HEK293T (cell line): ENCODE data around the gene PRKCE.

Experiments used
- BHLHE40 ChIP-seq: fragments of 450-650 bp; IDR thresholded peaks from 2 replicates; pipeline ENCODE4 v1.6.1; 2016; ENCODE audit warnings: mild to moderate bottlenecking, moderate library complexity, borderline replicate concordance
- CTBP1 ChIP-seq: fragments of 450-650 bp; IDR thresholded peaks from 2 replicates; pipeline ENCODE4 v1.6.1; 2016; ENCODE audit warnings: borderline replicate concordance
- ELF4 ChIP-seq: fragments of 450-650 bp; IDR thresholded peaks from 2 replicates; pipeline ENCODE4 v1.6.1; 2017; ENCODE audit warnings: antibody characterized with exemption
- FOXA1 ChIP-seq: fragments of 450-650 bp; IDR thresholded peaks from 2 replicates; pipeline ENCODE4 v1.6.1; 2016; ENCODE audit warnings: mild to moderate bottlenecking
- FOXK2 ChIP-seq: fragments of 450-650 bp; IDR thresholded peaks from 2 replicates; pipeline ENCODE4 v1.6.1; 2016; ENCODE audit warnings: mild to moderate bottlenecking
- FOXM1 ChIP-seq: fragments of 450-650 bp; IDR thresholded peaks from 2 replicates; pipeline ENCODE4 v1.6.1; 2017; ENCODE audit warnings: mild to moderate bottlenecking, borderline replicate concordance
- L3MBTL2 ChIP-seq: fragments of 450-650 bp; conservative IDR thresholded peaks from 2 replicates; pipeline ENCODE4 v1.6.1; 2016; ENCODE audit warnings: mild to moderate bottlenecking
- SP1 ChIP-seq: fragments of 450-650 bp; IDR thresholded peaks from 2 replicates; pipeline ENCODE4 v1.6.1; 2017

GRCh38 chr2:45806563-45807358, 155.3 kb downstream of the PRKCE start:
- TF ChIP-seq FOXA1 = no peak
- TF ChIP-seq L3MBTL2 = no peak
- no peak for TF ChIP-seq FOXM1
- TF ChIP-seq SP1 = no peak
- TF ChIP-seq BHLHE40 = no peak
- no peak for TF ChIP-seq FOXK2
- TF ChIP-seq CTBP1 = no peak
- no peak for TF ChIP-seq ELF4
